HCT116 (cell line): ENCODE measurements around the gene ICA1L.
A peak's percentile ranks its signal among the peaks of the same experiment; 100 is the strongest.

ENCODE experiments used
- CEBPB ChIP-seq: IDR thresholded peaks from 2 replicates; pipeline ENCODE4 v1.6.1; 2012; ENCODE audit warnings: low read depth
- CTCF ChIP-seq, 3 experiments: fragments of 200-600 bp in 1 of 3; sonication (generic) in 1 of 3; IDR thresholded peaks in 2 of 3; conservative IDR thresholded peaks in 1 of 3; 2 replicates each; pipeline ENCODE4 v1.5.1; 2012 to 2017; ENCODE audit warnings: low read depth in 2 of 3, low read length in 2 of 3, antibody characterized with exemption in 1 of 3, borderline replicate concordance in 1 of 3, control low read depth in 1 of 3, mild to moderate bottlenecking in 1 of 3, mixed read lengths in 1 of 3, mixed run types in 1 of 3, moderate library complexity in 1 of 3; ENCODE audit not compliant: insufficient read depth in 1 of 3
- EZH2 ChIP-seq: fragments of 200-600 bp; sonication (generic); IDR thresholded peaks from 2 replicates; pipeline ENCODE4 v1.6.1; 2017; ENCODE audit warnings: antibody characterized with exemption, mixed run types
- EZH2phosphoT487 ChIP-seq: fragments of 200-600 bp; IDR thresholded peaks from 2 replicates; pipeline ENCODE4 v1.6.1; 2018; ENCODE audit warnings: antibody characterized with exemption, borderline replicate concordance
- MAX ChIP-seq: IDR thresholded peaks from 2 replicates; pipeline ENCODE4 v1.6.1; 2012
- POLR2A ChIP-seq: IDR thresholded peaks from 2 replicates; pipeline ENCODE4 v1.7.0; 2011; ENCODE audit warnings: borderline replicate concordance; ENCODE audit not compliant: insufficient read depth, insufficient read length; ENCODE audit errors: extremely low read depth
- POLR2AphosphoS5 ChIP-seq: IDR thresholded peaks from 2 replicates; pipeline ENCODE4 v1.6.1; 2011; ENCODE audit warnings: mild to moderate bottlenecking, low read depth, low read length, moderate library complexity
- TF ChIP-seq, protein P1 (sequence below): IDR thresholded peaks from 2 replicates; pipeline ENCODE4 v1.6.1; 2012; ENCODE audit warnings: low read depth
- TF ChIP-seq, protein P2 (sequence below): IDR thresholded peaks from 2 replicates; pipeline ENCODE4 v1.6.1; 2011; ENCODE audit warnings: mild to moderate bottlenecking, low read length, moderate library complexity; ENCODE audit not compliant: insufficient replicate concordance; ENCODE audit errors: extremely low read depth

DNA sequence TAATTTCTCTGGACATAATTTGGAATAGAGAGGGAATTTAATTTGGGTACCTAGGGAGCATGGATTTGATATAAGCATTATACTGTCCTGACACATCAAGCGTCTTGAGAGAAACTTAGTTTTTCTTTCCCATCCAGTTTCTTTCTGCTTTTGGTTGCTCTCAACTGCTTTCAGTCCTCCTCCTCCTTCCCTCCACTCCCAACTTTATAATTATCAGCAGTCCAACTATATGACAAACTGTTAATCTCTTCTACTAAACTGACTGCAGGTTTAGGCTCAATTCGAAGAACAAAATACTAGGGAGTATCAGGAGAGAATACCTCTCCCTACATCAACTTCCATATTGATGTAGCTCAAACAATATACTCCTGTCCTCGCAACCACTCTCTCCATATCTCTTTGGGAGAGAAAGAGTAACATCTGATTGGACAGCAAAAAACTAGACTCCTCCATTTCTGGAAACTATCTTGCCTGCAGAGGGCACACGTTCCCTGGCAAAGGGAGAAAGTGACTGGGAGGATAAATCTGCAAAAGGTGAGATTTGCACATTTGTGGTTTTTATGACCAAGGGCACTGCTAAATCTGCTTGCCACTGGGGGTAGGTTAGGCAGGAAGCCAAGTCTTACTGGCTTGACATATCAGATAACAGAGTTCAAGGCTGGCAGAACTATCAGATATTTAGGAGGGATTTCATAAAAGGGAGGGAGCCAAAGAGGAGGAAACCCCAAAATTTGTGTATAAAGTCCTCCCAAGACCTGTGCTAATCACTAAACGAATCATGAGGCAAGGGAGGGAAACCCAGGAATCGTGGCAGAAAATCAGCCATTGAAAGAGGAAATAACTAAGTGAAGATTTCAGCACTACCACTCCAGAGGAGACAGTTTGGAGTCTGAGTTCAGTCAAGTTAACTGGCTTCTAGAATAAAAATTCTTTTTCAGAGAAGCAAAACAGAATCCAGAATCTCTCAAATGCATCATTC, 40.0 kb downstream of the ICA1L start:
- TF ChIP-seq, protein P1, sequence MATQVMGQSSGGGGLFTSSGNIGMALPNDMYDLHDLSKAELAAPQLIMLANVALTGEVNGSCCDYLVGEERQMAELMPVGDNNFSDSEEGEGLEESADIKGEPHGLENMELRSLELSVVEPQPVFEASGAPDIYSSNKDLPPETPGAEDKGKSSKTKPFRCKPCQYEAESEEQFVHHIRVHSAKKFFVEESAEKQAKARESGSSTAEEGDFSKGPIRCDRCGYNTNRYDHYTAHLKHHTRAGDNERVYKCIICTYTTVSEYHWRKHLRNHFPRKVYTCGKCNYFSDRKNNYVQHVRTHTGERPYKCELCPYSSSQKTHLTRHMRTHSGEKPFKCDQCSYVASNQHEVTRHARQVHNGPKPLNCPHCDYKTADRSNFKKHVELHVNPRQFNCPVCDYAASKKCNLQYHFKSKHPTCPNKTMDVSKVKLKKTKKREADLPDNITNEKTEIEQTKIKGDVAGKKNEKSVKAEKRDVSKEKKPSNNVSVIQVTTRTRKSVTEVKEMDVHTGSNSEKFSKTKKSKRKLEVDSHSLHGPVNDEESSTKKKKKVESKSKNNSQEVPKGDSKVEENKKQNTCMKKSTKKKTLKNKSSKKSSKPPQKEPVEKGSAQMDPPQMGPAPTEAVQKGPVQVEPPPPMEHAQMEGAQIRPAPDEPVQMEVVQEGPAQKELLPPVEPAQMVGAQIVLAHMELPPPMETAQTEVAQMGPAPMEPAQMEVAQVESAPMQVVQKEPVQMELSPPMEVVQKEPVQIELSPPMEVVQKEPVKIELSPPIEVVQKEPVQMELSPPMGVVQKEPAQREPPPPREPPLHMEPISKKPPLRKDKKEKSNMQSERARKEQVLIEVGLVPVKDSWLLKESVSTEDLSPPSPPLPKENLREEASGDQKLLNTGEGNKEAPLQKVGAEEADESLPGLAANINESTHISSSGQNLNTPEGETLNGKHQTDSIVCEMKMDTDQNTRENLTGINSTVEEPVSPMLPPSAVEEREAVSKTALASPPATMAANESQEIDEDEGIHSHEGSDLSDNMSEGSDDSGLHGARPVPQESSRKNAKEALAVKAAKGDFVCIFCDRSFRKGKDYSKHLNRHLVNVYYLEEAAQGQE: no peak
- TF ChIP-seq EZH2phosphoT487 (no peak), EZH2 (no peak), POLR2A (no peak), CTCF (IDR thresholded peaks at IDR 0.05 in 2 of 3, conservative IDR thresholded peaks at IDR 0.05 in 1 of 3; ENCODE audit: borderline replicate concordance in 1 of 3, insufficient read depth in 1 of 3, low read depth in 2 of 3, low read length in 2 of 3) (peak; percentile 79 to 89 (median 82)), POLR2AphosphoS5 (no peak), MAX (peak; percentile 43; the same call in 1 of the 2 replicates), CEBPB (no peak)
- TF ChIP-seq, protein P2, sequence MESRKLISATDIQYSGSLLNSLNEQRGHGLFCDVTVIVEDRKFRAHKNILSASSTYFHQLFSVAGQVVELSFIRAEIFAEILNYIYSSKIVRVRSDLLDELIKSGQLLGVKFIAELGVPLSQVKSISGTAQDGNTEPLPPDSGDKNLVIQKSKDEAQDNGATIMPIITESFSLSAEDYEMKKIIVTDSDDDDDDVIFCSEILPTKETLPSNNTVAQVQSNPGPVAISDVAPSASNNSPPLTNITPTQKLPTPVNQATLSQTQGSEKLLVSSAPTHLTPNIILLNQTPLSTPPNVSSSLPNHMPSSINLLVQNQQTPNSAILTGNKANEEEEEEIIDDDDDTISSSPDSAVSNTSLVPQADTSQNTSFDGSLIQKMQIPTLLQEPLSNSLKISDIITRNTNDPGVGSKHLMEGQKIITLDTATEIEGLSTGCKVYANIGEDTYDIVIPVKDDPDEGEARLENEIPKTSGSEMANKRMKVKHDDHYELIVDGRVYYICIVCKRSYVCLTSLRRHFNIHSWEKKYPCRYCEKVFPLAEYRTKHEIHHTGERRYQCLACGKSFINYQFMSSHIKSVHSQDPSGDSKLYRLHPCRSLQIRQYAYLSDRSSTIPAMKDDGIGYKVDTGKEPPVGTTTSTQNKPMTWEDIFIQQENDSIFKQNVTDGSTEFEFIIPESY: no peak
